Measurements from ENCODE around the gene HLA-C.

HLA-C gene

DNA sequence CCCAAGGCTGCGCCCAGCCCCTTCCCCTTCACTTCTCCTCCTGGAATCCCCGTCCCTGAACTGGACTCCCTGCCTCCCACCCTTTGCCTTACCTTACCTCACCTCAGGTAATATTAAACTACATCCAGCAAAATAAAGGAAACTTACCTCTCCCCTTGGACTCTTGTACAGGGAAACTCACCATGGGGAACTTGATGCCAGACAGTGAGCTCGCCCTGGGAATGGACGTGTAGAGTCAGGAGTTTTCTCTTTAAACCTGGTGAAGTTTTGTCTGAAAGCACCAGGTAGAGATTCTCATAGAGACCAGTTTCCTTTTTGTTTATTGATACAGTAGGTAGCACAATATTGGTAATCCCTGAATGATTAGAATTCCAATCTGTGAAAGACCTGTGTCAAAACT is 544 bp upstream of the HLA-C start:
- DNase-seq (ENCODE audit: extremely low spot score), result no peak
- ChIA-PET CTCF (interaction anchor here (0.8 kb wide), 1 partner anchor 94 kb away, joined by 5 read pairs; no protein-coding TSS in a partner anchor), POLR2A (interaction anchor here (0.8 to 1.3 kb wide), 3 partner anchors 26 to 94 kb away, joined by 3 to 4 read pairs (median 4); no protein-coding TSS in a partner anchor)
- TF ChIP-seq FOXM1 (IDR thresholded peaks at IDR 0.05; ENCODE audit: borderline replicate concordance), result no peak
- TF ChIP-seq FOXA1 (IDR thresholded peaks at IDR 0.05), result no peak
- no peak for TF ChIP-seq ZNF384 (IDR thresholded peaks at IDR 0.05)
- TF ChIP-seq SUZ12 (IDR thresholded peaks at IDR 0.05), result no peak
- no peak for TF ChIP-seq NFRKB (IDR thresholded peaks at IDR 0.05)

DNA sequence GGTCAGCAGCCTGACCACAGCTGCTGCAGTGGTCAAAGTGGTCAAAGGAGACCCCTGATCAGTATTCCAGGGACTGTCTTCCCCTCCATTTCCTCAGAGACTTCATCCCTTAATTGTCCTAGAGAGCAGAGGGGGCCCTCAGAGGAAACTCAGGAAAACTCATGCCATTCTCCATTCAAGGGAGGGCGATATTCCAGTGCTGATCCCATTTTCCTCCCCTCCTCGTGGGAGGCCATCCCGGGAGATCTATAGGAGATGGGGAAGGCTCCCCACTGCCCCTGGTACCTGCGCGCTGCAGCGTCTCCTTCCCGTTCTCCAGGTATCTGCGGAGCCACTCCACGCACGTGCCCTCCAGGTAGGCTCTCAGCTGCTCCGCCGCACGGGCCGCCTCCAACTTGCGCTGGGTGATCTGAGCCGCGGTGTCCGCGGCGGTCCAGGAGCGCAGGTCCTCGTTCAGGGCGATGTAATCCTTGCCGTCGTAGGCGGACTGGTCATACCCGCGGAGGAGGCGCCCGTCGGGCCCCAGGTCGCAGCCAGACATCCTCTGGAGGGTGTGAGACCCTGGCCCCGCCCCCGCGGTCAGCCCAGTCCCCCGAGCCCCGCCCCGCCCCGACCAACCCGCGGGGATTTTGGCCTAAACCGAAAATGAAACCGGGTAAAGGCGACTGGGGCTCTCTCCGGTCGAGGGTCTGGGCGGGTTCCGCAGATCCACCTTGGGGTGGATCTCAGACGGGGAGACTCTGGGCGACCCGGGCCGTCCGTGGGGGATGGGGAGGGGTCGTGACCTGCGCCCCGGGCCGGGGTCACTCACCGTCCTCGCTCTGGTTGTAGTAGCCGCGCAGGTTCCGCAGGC is 878 bp downstream of the HLA-C start:
- POLR2A ChIA-PET, result interaction anchor here (1.0 kb wide), 1 partner anchor 25 kb away, joined by 3 read pairs; no protein-coding TSS in a partner anchor
- CTCF ChIA-PET, result no interaction called here
- DNase-seq (ENCODE audit: extremely low spot score), result peak; percentile 30
- TF ChIP-seq FOXM1 (IDR thresholded peaks at IDR 0.05; ENCODE audit: borderline replicate concordance) (no peak), FOXK2 (IDR thresholded peaks at IDR 0.05) (no peak), CTBP1 (IDR thresholded peaks at IDR 0.05; ENCODE audit: borderline replicate concordance) (no peak)

DNA sequence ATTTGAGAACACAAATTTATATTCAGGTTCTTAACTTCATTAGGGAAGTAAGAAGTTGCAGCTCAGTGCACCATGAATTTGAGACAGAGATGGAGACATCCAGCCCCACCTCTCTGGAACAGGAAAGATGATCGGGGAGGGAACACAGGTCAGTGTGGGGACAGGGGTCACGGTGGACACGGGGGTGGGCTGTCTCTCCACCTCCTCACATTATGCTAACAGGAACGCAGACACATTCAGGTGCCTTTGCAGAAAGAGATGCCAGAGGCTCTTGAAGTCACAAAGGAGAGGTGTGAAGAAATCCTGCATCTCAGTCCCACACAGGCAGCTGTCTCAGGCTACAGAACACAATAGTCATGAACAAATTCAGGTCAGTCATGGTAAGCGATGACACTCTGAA is 3.1 kb downstream of the HLA-C start:
- CTCF ChIA-PET, result interaction anchor here (0.5 kb wide), 1 partner anchor 97 kb away, joined by 3 read pairs; no protein-coding TSS in a partner anchor
- DNase-seq (ENCODE audit: extremely low spot score), result no peak
- POLR2A ChIA-PET, result no interaction called here
- TF ChIP-seq BHLHE40 (IDR thresholded peaks at IDR 0.05; ENCODE audit: borderline replicate concordance) (no peak), SP1 (IDR thresholded peaks at IDR 0.05) (no peak), ZNF384 (IDR thresholded peaks at IDR 0.05) (no peak), FOXM1 (IDR thresholded peaks at IDR 0.05; ENCODE audit: borderline replicate concordance) (no peak), SUZ12 (IDR thresholded peaks at IDR 0.05) (no peak), L3MBTL2 (conservative IDR thresholded peaks at IDR 0.05) (no peak)

DNA sequence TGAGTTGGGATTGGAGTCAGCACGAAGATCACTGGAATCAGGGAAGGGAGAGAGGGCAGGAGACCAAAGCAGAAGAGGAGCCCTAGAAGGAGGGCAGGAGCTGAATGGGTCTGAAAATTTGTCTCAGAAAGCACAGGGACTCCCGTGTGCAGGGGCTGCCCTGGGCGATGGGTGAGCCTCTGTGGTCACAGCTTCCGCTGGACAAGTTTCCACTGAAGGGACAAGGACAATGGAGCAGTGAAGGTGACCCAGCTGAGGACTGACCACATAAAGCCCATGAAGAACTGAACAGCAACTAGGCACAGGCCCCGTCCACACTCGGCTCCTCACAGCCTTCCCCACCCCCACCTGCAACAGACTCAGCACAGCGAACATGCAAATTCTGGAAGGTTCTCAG is 3.5 kb downstream of the HLA-C start:
- CTCF ChIA-PET, result interaction anchor here (0.5 kb wide), 1 partner anchor 97 kb away, joined by 3 read pairs; no protein-coding TSS in a partner anchor

DNA sequence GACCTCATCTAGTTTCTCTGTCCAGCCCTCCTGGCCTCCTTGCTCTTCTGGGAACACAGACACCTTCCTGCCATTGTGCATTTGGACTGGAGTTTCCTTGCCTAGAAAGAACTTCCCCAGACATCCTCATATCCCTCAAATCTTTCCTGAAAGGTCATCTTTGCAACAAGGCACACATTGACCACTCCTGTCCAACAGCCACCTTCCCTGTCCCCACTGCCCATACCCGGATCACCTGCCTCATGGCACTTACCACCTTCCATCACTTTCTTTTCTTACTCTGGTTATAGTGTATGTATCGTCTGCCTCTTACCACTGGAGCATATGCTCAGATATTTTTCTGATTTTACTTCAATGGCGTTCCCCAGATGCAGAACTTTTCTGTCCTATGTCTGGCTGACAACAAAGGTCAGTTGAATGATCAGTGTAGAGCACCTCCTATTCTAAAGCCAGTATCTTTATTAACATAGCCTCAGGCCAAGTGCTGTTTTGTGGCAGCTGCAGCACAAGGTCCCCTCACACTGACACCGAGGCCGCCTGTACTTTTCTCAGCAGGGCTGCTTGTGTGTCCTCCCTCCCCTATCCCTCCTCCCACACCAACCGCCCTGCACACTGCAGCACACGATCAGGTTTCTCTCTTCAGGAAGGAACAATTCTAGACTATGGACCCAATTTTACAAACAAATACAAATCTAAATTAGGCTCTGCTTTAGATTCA is 4.1 kb downstream of the HLA-C start:
- CTCF ChIA-PET, result no interaction called here
- TF ChIP-seq L3MBTL2 (conservative IDR thresholded peaks at IDR 0.05) (no peak), NFRKB (IDR thresholded peaks at IDR 0.05) (no peak), ELF4 (IDR thresholded peaks at IDR 0.05) (no peak), HDGF (IDR thresholded peaks at IDR 0.05; ENCODE audit: borderline replicate concordance) (no peak), BHLHE40 (IDR thresholded peaks at IDR 0.05; ENCODE audit: borderline replicate concordance) (no peak), SP1 (IDR thresholded peaks at IDR 0.05) (no peak), FOXA1 (IDR thresholded peaks at IDR 0.05) (no peak), ARNT (IDR thresholded peaks at IDR 0.05) (no peak), LEF1 (IDR thresholded peaks at IDR 0.05; ENCODE audit: borderline replicate concordance) (no peak)
- TF ChIP-seq, protein P1, sequence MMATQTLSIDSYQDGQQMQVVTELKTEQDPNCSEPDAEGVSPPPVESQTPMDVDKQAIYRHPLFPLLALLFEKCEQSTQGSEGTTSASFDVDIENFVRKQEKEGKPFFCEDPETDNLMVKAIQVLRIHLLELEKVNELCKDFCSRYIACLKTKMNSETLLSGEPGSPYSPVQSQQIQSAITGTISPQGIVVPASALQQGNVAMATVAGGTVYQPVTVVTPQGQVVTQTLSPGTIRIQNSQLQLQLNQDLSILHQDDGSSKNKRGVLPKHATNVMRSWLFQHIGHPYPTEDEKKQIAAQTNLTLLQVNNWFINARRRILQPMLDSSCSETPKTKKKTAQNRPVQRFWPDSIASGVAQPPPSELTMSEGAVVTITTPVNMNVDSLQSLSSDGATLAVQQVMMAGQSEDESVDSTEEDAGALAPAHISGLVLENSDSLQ (IDR thresholded peaks at IDR 0.05), result no peak
- POLR2A ChIA-PET, result no interaction called here
- no peak for DNase-seq (ENCODE audit: extremely low spot score)

More for the DNA sequence above, 3.5 kb downstream of the HLA-C start:
- POLR2A ChIA-PET, result no interaction called here
- no peak for DNase-seq (ENCODE audit: extremely low spot score)
- TF ChIP-seq, protein P1 (IDR thresholded peaks at IDR 0.05), result no peak
- no peak for TF ChIP-seq SP1 (IDR thresholded peaks at IDR 0.05)
- no peak for TF ChIP-seq FOXK2 (IDR thresholded peaks at IDR 0.05)
- no peak for TF ChIP-seq ZNF384 (IDR thresholded peaks at IDR 0.05)
- TF ChIP-seq NFRKB (IDR thresholded peaks at IDR 0.05), result no peak
- TF ChIP-seq FOXM1 (IDR thresholded peaks at IDR 0.05; ENCODE audit: borderline replicate concordance), result no peak
- TF ChIP-seq BHLHE40 (IDR thresholded peaks at IDR 0.05; ENCODE audit: borderline replicate concordance), result no peak
- no peak for TF ChIP-seq LEF1 (IDR thresholded peaks at IDR 0.05; ENCODE audit: borderline replicate concordance)
- TF ChIP-seq TARDBP (IDR thresholded peaks at IDR 0.05), result no peak
- TF ChIP-seq CTBP1 (IDR thresholded peaks at IDR 0.05; ENCODE audit: borderline replicate concordance), result no peak
- TF ChIP-seq HDGF (IDR thresholded peaks at IDR 0.05; ENCODE audit: borderline replicate concordance), result no peak
- no peak for TF ChIP-seq SUZ12 (IDR thresholded peaks at IDR 0.05)
- TF ChIP-seq ARNT (IDR thresholded peaks at IDR 0.05), result no peak
- no peak for TF ChIP-seq ELF4 (IDR thresholded peaks at IDR 0.05)
- no peak for TF ChIP-seq FOXA1 (IDR thresholded peaks at IDR 0.05)
- TF ChIP-seq L3MBTL2 (conservative IDR thresholded peaks at IDR 0.05), result no peak

DNA sequence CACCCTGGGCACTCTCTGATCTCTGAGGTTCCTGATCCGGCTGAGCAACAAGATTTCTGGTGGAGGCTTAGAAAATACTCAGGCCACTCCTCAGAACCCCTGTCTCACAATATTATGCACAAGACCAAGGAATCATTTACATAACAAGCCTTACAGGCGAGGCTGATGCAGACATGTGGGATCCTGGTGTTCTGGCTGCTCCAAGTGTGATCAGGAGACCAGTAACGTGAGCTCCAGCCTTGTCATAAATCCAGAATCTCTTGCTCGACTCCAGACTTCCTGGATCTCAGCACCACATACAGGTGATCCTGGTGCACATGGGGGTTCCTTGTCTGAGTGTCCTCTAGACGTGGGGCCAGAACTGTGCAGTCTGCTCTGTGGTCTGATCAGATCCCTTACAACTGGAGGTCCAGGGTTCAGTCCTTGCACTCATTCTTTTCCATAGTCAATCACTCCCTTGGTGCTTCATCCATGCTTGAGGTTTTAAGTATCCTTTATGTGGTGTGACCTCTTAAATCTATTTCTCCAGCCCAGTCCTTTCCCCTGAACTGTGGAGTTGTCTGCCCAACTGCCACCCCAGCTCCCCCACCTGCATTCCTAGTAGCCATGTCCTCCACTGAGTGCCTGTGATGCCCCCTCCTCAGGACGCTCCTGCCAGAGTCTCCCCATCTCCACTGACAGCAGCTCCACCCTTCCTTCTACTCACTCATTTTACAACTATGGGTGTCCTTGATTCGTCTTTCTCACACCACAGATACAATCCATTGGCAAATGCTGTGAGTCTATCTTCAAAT is 5.1 kb downstream of the HLA-C start:
- no peak for DNase-seq (ENCODE audit: extremely low spot score)
- TF ChIP-seq, protein P1 (IDR thresholded peaks at IDR 0.05), result no peak
- no peak for TF ChIP-seq L3MBTL2 (conservative IDR thresholded peaks at IDR 0.05)
- no peak for TF ChIP-seq TARDBP (IDR thresholded peaks at IDR 0.05)
- TF ChIP-seq SP1 (IDR thresholded peaks at IDR 0.05), result no peak
- TF ChIP-seq FOXA1 (IDR thresholded peaks at IDR 0.05), result no peak
- no peak for TF ChIP-seq HDGF (IDR thresholded peaks at IDR 0.05; ENCODE audit: borderline replicate concordance)
- no peak for TF ChIP-seq ELF4 (IDR thresholded peaks at IDR 0.05)
- no peak for TF ChIP-seq LEF1 (IDR thresholded peaks at IDR 0.05; ENCODE audit: borderline replicate concordance)
- no peak for TF ChIP-seq FOXK2 (IDR thresholded peaks at IDR 0.05)
- no peak for TF ChIP-seq SUZ12 (IDR thresholded peaks at IDR 0.05)
- no peak for TF ChIP-seq FOXM1 (IDR thresholded peaks at IDR 0.05; ENCODE audit: borderline replicate concordance)
- no peak for TF ChIP-seq BHLHE40 (IDR thresholded peaks at IDR 0.05; ENCODE audit: borderline replicate concordance)
- no peak for TF ChIP-seq CTBP1 (IDR thresholded peaks at IDR 0.05; ENCODE audit: borderline replicate concordance)
- no peak for TF ChIP-seq ZNF384 (IDR thresholded peaks at IDR 0.05)
- no peak for TF ChIP-seq ARNT (IDR thresholded peaks at IDR 0.05)
- ChIA-PET POLR2A (no interaction called here), CTCF (no interaction called here)

All from HEK293T (cell line).